GM23338 (cell line): ENCODE measurements around the gene PNPLA2. TPM values are rescaled to one million over a fixed set of nuclear protein-coding genes. Genes with fewer than 3 reads are reported as not detected.
A peak's percentile ranks its signal among the peaks of the same experiment; 100 is the strongest.

Experiments
- ATAC-seq: fragments of 200-7000 bp; cut with Tn5 transposase; 3 replicates; pipeline ENCODE4 v1.9.1; 2020
- DNase-seq: peaks from one replicate; pipeline ENCODE4 v3.0.0-alpha.2; 2015; ENCODE audit warnings: low spot score
- H2AFZ ChIP-seq: fragments of 200-600 bp; sonication (generic); 2 replicates; pipeline ENCODE4 v1.8.0; 2016; ENCODE audit warnings: antibody characterized with exemption, mild to moderate bottlenecking, moderate library complexity
- H3F3A ChIP-seq: fragments of 200-600 bp; sonication (generic); replicated peaks from 2 replicates; pipeline ENCODE4 v1.8.0; 2017; ENCODE audit warnings: antibody characterized with exemption, mixed run types, low read depth
- H3K27ac ChIP-seq: fragments of 200-600 bp; sonication (generic); 2 replicates; pipeline ENCODE4 v1.6.1; 2016; ENCODE audit warnings: low read depth
- H3K27me3 ChIP-seq: fragments of 200-600 bp; sonication (generic); 2 replicates; pipeline ENCODE4 v1.8.0; 2016; ENCODE audit warnings: mild to moderate bottlenecking, mixed run types, moderate library complexity; ENCODE audit not compliant: insufficient read depth
- H3K36me3 ChIP-seq: fragments of 200-600 bp; sonication (generic); 2 replicates; pipeline ENCODE4 v1.8.0; 2016; ENCODE audit warnings: mild to moderate bottlenecking; ENCODE audit not compliant: insufficient read depth
- H3K4me1 ChIP-seq: fragments of 200-600 bp; sonication (generic); 2 replicates; pipeline ENCODE4 v1.8.0; 2016; ENCODE audit warnings: mild to moderate bottlenecking, moderate library complexity; ENCODE audit not compliant: insufficient read depth
- H3K4me2 ChIP-seq: fragments of 200-600 bp; sonication (generic); 2 replicates; pipeline ENCODE4 v1.7.1; 2017; ENCODE audit warnings: mixed run types
- H3K4me3 ChIP-seq: fragments of 200-600 bp; sonication (generic); 2 replicates; pipeline ENCODE4 v1.6.1; 2016; ENCODE audit warnings: mixed run types
- H3K79me2 ChIP-seq: fragments of 200-600 bp; sonication (generic); replicated peaks from 2 replicates; pipeline ENCODE4 v1.8.0; 2017; ENCODE audit warnings: mild to moderate bottlenecking; ENCODE audit not compliant: insufficient read depth
- H3K9me2 ChIP-seq: fragments of 200-600 bp; sonication (generic); 2 replicates; pipeline ENCODE4 v1.8.0; 2017; ENCODE audit not compliant: insufficient read depth
- H4K20me1 ChIP-seq: fragments of 200-600 bp; sonication (generic); replicated peaks from 2 replicates; pipeline ENCODE4 v1.8.0; 2017; ENCODE audit warnings: mild to moderate bottlenecking; ENCODE audit not compliant: insufficient read depth
- H3K27ac Mint-ChIP-seq: 2 replicates; pipeline ENCODE4 v1.8.0; 2020; ENCODE audit warnings: inconsistent platforms, mild to moderate bottlenecking, moderate library complexity, mixed read lengths
- H3K27me3 Mint-ChIP-seq: 3 replicates; pipeline ENCODE4 v1.8.0; 2022; ENCODE audit warnings: low read depth, mild to moderate bottlenecking, moderate library complexity, mixed read lengths, inconsistent platforms; ENCODE audit not compliant: insufficient read depth, poor library complexity
- H3K36me3 Mint-ChIP-seq: 3 replicates; pipeline ENCODE4 v1.8.0; 2021; ENCODE audit warnings: low read depth, mild to moderate bottlenecking, inconsistent platforms, moderate library complexity, mixed read lengths
- H3K4me1 Mint-ChIP-seq: 3 replicates; pipeline ENCODE4 v1.8.0; 2020; ENCODE audit warnings: mild to moderate bottlenecking, inconsistent platforms, mixed read lengths
- H3K4me3 Mint-ChIP-seq: 3 replicates; pipeline ENCODE4 v1.8.0; 2021; ENCODE audit warnings: moderate library complexity, mild to moderate bottlenecking, inconsistent platforms, mixed read lengths
- H3K9me3 Mint-ChIP-seq: 3 replicates; pipeline ENCODE4 v1.8.0; 2020; ENCODE audit warnings: moderate library complexity, mild to moderate bottlenecking, inconsistent platforms, mixed read lengths
- CREB1 ChIP-seq: fragments of 250-450 bp; sonication (Bioruptor Pico); IDR thresholded peaks from 2 replicates; pipeline ENCODE4 v1.5.0; 2020; ENCODE audit warnings: low read depth, mild to moderate bottlenecking, moderate library complexity
- EZH2 ChIP-seq: fragments of 200-600 bp; sonication (generic); IDR thresholded peaks from one replicate; pipeline ENCODE4 v1.8.0; 2017; ENCODE audit warnings: antibody characterized with exemption, mild to moderate bottlenecking, low read depth; ENCODE audit not compliant: unreplicated experiment
- EZH2phosphoT487 ChIP-seq: fragments of 200-600 bp; sonication (generic); IDR thresholded peaks from one replicate; pipeline ENCODE4 v1.8.1; 2018; ENCODE audit warnings: antibody characterized with exemption; ENCODE audit not compliant: unreplicated experiment
- JUNB ChIP-seq: IDR thresholded peaks from one replicate; pipeline ENCODE4 v1.6.1; 2016; ENCODE audit warnings: antibody characterized with exemption; ENCODE audit not compliant: unreplicated experiment
- NANOG ChIP-seq: IDR thresholded peaks from 2 replicates; pipeline ENCODE4 v1.6.1; 2016; ENCODE audit warnings: antibody characterized with exemption, borderline replicate concordance
- POLR2AphosphoS5 ChIP-seq: IDR thresholded peaks from 2 replicates; pipeline ENCODE4 v1.6.1; 2016; ENCODE audit warnings: antibody characterized with exemption, low read depth
- REST ChIP-seq: IDR thresholded peaks from one replicate; pipeline ENCODE4 v1.6.1; 2018; ENCODE audit warnings: antibody characterized with exemption; ENCODE audit not compliant: unreplicated experiment
- STAT1 ChIP-seq: IDR thresholded peaks from one replicate; pipeline ENCODE4 v1.6.1; 2016; ENCODE audit warnings: antibody characterized with exemption; ENCODE audit not compliant: unreplicated experiment
- ZNF114 ChIP-seq: fragments of 250-450 bp; sonication (Bioruptor Pico); IDR thresholded peaks from 2 replicates; pipeline ENCODE4 v1.5.0; 2020; ENCODE audit warnings: mild to moderate bottlenecking, moderate library complexity
- ZNF331 ChIP-seq: fragments of 250-450 bp; sonication (Bioruptor Pico); IDR thresholded peaks from 2 replicates; pipeline ENCODE4 v1.5.0; 2020; ENCODE audit warnings: low read depth, mild to moderate bottlenecking, moderate library complexity
- polyA plus RNA-seq: library from polyadenylated mRNA; unstranded; fragments of >200 nt; fragmentation: Nextera tagmentation; extraction: Ambion mirVana; gene quantifications from 2 replicates; pipeline ENCODE4 v1.2.1, GENCODE V29; 2016
- total RNA-seq: library from RNA; depleted of rRNA; stranded (reverse); fragments of >200 nt; shearing (Covaris generic); gene quantifications from 2 replicates; pipeline ENCODE4 v1.2.3, GENCODE V29; 2014
- TF ChIP-seq, protein P1 (sequence below), 2 experiments: fragments of 200-600 bp in 1 of 2; sonication (generic) in 1 of 2; conservative IDR thresholded peaks; 2 replicates each; pipeline versions ENCODE4 v1.5.1 to v1.6.1; 2016 to 2017; ENCODE audit warnings: antibody characterized with exemption in 2 of 2, low read depth in 2 of 2, mild to moderate bottlenecking in 2 of 2, moderate library complexity in 1 of 2
- TF ChIP-seq, protein P2 (sequence below): IDR thresholded peaks from 2 replicates; pipeline ENCODE4 v1.6.1; 2016; ENCODE audit warnings: antibody characterized with exemption
- TF ChIP-seq, protein P3 (sequence below): fragments of 250-450 bp; sonication (Bioruptor Pico); IDR thresholded peaks from 2 replicates; pipeline ENCODE4 v1.5.0; 2020; ENCODE audit warnings: mild to moderate bottlenecking, moderate library complexity

The PNPLA2 gene
- total and polyA plus RNA-seq, 2 experiments from 2014 or later: 31.1 to 45.6 TPM

DNA sequence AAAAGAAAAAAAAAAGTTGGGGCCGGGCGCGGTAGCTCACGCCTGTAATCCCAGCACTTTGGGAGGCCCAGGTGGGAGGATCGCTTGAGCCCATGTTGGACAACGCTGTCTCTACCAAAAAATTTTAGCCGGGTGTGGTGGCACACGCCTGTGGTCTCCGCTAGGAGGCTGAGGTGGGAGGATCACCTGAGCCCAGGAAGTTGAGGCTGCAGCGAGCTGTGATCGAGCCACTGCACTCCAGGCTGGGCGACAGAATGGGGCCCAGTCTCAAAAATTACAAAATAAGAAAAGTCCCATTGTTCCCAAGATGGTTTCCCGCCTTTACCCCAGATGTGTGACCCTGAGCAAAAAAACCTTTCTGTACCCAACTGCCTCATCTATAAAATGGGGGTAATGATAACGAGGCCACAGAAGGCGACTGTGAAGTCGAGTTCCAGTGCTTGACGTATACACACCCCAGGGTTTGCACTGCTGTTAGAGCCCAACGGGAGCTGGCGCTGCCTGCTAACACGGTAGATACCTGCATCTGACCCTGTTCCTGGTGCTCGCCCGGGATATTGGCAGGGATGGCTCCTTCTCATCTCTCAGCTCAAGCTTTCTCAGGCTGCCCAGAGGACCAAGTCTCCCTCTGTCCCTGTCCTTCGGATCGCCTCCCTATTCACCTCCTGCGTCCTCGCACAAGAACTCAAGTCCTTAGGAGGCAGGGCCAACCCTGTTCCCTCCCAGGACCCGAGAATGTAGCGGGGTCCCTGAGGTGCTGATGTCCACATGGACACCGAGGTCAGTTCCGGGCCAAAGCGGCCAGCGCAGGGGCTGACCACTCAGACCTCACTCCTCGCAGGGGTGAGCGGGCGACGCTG, 10.1 kb upstream of the PNPLA2 start:
- peaks cover 37% of the 10 kb centered on the region for H3K27me3 Mint-ChIP-seq
- Histone ChIP-seq H3K4me1 (peaks cover 19% of the 10 kb centered on the region), H4K20me1 (peaks cover 16% of the 10 kb centered on the region), H3K27me3 (no peaks in the 10 kb centered on the region), H3K4me3 (peak overlapping the region; percentile 98), H3K36me3 (peaks cover 22% of the 10 kb centered on the region), H3F3A (peaks cover 55% of the 10 kb centered on the region), H3K79me2 (peaks cover 38% of the 10 kb centered on the region), H2AFZ (peak overlapping the region; percentile 74), H3K4me2 (peak overlapping the region; percentile 99), H3K27ac (peak overlapping the region; percentile 55; the same call in 1 of the 2 replicates), H3K9me2 (no peaks in the 10 kb centered on the region)
- no peak for TF ChIP-seq STAT1
- no peak for TF ChIP-seq POLR2AphosphoS5
- TF ChIP-seq, protein P1, sequence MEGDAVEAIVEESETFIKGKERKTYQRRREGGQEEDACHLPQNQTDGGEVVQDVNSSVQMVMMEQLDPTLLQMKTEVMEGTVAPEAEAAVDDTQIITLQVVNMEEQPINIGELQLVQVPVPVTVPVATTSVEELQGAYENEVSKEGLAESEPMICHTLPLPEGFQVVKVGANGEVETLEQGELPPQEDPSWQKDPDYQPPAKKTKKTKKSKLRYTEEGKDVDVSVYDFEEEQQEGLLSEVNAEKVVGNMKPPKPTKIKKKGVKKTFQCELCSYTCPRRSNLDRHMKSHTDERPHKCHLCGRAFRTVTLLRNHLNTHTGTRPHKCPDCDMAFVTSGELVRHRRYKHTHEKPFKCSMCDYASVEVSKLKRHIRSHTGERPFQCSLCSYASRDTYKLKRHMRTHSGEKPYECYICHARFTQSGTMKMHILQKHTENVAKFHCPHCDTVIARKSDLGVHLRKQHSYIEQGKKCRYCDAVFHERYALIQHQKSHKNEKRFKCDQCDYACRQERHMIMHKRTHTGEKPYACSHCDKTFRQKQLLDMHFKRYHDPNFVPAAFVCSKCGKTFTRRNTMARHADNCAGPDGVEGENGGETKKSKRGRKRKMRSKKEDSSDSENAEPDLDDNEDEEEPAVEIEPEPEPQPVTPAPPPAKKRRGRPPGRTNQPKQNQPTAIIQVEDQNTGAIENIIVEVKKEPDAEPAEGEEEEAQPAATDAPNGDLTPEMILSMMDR (conservative IDR thresholded peaks at IDR 0.05; ENCODE audit: low read depth in 2 of 2): no peak
- TF ChIP-seq CREB1: no peak
- TF ChIP-seq NANOG: no peak
- no peak for TF ChIP-seq JUNB
- TF ChIP-seq ZNF114: no peak
- no peak for TF ChIP-seq ZNF331
- TF ChIP-seq, protein P2, sequence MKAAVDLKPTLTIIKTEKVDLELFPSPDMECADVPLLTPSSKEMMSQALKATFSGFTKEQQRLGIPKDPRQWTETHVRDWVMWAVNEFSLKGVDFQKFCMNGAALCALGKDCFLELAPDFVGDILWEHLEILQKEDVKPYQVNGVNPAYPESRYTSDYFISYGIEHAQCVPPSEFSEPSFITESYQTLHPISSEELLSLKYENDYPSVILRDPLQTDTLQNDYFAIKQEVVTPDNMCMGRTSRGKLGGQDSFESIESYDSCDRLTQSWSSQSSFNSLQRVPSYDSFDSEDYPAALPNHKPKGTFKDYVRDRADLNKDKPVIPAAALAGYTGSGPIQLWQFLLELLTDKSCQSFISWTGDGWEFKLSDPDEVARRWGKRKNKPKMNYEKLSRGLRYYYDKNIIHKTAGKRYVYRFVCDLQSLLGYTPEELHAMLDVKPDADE: no peak
- TF ChIP-seq EZH2phosphoT487: no peak
- TF ChIP-seq, protein P3, sequence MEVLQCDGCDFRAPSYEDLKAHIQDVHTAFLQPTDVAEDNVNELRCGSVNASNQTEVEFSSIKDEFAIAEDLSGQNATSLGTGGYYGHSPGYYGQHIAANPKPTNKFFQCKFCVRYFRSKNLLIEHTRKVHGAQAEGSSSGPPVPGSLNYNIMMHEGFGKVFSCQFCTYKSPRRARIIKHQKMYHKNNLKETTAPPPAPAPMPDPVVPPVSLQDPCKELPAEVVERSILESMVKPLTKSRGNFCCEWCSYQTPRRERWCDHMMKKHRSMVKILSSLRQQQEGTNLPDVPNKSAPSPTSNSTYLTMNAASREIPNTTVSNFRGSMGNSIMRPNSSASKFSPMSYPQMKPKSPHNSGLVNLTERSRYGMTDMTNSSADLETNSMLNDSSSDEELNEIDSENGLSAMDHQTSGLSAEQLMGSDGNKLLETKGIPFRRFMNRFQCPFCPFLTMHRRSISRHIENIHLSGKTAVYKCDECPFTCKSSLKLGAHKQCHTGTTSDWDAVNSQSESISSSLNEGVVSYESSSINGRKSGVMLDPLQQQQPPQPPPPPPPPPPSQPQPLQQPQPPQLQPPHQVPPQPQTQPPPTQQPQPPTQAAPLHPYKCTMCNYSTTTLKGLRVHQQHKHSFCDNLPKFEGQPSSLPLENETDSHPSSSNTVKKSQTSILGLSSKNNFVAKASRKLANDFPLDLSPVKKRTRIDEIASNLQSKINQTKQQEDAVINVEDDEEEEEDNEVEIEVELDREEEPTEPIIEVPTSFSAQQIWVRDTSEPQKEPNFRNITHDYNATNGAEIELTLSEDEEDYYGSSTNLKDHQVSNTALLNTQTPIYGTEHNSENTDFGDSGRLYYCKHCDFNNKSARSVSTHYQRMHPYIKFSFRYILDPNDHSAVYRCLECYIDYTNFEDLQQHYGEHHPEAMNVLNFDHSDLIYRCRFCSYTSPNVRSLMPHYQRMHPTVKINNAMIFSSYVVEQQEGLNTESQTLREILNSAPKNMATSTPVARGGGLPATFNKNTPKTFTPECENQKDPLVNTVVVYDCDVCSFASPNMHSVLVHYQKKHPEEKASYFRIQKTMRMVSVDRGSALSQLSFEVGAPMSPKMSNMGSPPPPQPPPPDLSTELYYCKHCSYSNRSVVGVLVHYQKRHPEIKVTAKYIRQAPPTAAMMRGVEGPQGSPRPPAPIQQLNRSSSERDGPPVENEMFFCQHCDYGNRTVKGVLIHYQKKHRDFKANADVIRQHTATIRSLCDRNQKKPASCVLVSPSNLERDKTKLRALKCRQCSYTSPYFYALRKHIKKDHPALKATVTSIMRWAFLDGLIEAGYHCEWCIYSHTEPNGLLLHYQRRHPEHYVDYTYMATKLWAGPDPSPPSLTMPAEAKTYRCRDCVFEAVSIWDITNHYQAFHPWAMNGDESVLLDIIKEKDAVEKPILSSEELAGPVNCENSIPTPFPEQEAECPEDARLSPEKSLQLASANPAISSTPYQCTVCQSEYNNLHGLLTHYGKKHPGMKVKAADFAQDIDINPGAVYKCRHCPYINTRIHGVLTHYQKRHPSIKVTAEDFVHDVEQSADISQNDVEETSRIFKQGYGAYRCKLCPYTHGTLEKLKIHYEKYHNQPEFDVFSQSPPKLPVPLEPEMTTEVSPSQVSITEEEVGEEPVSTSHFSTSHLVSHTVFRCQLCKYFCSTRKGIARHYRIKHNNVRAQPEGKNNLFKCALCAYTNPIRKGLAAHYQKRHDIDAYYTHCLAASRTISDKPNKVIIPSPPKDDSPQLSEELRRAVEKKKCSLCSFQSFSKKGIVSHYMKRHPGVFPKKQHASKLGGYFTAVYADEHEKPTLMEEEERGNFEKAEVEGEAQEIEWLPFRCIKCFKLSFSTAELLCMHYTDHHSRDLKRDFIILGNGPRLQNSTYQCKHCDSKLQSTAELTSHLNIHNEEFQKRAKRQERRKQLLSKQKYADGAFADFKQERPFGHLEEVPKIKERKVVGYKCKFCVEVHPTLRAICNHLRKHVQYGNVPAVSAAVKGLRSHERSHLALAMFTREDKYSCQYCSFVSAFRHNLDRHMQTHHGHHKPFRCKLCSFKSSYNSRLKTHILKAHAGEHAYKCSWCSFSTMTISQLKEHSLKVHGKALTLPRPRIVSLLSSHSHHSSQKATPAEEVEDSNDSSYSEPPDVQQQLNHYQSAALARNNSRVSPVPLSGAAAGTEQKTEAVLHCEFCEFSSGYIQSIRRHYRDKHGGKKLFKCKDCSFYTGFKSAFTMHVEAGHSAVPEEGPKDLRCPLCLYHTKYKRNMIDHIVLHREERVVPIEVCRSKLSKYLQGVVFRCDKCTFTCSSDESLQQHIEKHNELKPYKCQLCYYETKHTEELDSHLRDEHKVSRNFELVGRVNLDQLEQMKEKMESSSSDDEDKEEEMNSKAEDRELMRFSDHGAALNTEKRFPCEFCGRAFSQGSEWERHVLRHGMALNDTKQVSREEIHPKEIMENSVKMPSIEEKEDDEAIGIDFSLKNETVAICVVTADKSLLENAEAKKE (CRISPR knock-in tag): no peak
- TF ChIP-seq REST: no peak
- TF ChIP-seq EZH2: no peak
- peaks cover 35% of the 10 kb centered on the region for H3K36me3 Mint-ChIP-seq
- ATAC-seq: no peak
- peak overlapping the region; percentile 97 for H3K27ac Mint-ChIP-seq
- no peak for DNase-seq
- H3K4me3 Mint-ChIP-seq: peak overlapping the region; percentile 94
- peaks cover 24% of the 10 kb centered on the region for H3K4me1 Mint-ChIP-seq
- H3K9me3 Mint-ChIP-seq: peaks cover 5% of the 10 kb centered on the region; the same call in 1 of the 3 replicates
